GM21360 (cell line): ENCODE measurements around the gene GALNTL6.
"Not testable (repeated sequence)": the region's sequence is repeated elsewhere in the genome, so short reads cannot be mapped to it uniquely, and the experiment has no call there.

ENCODE experiments used
- ATAC-seq: cut with Tn5 transposase; IDR thresholded peaks from one replicate; pipeline ENCODE4 v1.9.1; 2021; ENCODE audit warnings: mild to moderate bottlenecking, moderate library complexity; ENCODE audit not compliant: unreplicated experiment

The GALNTL6 gene

DNA sequence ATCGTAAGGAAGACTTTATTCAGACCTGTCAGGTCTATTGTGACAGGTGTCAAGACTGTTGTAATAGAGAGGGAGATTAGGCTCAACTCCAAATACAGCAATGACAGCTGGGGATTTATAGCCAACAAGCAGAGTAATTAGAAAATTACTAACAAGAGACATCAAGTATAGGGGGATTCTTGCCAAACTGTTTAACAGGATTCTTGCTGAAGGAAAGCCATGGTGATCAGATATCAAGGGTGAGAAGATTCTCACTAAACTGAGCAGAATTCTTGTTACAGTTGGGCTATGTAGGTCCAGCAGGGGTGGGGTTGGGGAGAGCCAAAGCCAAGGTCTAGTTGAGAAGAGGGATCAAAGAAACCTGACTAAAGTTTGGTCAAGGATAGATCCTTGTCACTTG, 894.4 kb downstream of the GALNTL6 start:
- no peak for ATAC-seq

DNA sequence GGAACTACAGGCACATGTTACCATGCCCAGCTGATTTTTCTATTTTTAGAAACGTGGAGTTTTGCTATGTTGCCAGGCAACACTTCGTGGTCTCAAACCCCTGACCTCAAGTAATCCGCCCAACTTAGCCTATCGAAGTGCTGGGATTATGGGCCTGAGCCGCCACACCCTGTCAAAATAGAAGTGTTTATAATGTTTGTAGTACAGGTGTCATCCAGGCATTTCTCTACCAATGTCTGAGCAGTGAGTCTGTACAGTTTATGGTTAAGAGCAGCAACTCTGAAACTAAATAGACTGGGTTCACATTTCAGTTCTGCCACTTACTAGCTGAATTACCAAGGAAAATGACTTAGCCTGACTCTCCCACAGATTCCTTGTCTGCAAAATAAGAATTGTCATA, 895.0 kb downstream of the GALNTL6 start:
- no peak for ATAC-seq

DNA sequence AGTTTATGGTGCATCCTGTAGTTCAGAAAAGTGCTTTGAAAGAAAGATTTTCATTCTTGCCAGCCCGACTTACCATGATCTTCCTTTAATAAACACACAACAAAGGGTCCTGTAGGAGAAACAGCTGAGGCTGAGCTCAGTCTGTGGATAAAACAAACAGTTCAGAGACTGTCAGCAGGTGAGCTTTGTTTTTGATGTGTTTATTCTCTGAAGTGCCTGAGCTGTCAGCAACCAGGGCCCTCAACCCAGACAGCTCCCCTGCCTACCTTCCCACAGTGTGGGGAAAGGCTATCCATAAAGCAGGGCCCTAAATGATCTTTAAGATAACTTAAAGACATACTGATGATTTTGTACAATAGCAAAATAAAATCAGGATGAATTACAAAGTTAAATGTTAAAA, 896.2 kb downstream of the GALNTL6 start:
- ATAC-seq, result no peak

DNA sequence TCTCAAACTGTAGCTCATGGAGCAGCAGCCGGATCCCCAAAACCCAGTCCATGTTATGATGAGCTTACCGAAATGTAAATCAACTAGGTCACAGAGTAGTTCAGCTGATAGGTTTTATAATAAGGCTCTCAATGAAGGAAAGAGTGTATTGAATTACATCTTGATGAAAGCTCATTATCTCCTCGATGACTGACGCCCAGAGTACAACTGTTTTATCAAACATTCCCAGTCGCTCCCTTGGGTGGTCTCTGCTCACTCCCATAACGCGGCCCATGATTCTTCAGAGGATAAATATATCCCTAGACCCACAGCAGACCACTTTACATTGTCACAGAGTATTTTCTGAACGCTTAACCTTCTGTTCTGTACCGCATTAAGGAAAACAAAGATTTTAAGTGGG, 903.1 kb downstream of the GALNTL6 start:
- ATAC-seq, result no peak

DNA sequence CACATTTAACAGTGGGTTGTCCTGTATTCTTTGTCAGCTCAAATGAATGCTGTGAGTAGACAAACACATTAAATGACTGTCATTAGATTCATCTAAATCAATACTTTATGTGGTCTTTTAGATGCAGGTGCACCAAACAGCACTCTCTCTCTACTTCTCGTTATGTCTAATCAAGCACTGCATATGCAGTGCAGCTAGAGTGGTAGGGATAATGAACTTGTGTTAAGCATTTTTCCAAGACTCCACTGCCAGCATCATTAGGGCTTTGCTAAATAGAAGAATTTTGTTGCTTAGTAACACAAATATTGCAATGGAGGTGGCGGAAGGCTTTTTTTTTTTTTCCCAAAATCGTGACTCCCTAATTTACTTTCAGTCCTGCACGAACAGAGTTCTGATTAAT, 908.5 kb downstream of the GALNTL6 start:
- ATAC-seq, result no peak

DNA sequence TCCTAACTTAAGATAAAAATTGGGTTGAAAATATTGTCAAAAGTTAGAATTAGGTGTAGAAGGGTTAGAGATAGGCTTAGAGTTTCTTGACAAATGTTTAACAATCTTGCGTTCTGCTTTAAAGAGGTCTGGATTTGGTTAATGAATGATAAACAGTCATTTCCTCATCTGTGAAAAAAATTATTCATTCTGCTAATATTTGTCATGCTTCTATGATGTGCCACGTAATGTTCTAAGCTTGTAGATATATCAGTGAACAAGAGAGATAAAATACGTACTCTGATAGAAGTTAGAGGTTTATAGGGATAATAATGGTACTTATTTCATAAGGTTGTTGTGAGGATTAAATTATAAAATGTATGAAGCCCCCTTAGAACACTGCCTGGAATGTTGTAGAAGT, 912.4 kb downstream of the GALNTL6 start:
- ATAC-seq, result no peak

DNA sequence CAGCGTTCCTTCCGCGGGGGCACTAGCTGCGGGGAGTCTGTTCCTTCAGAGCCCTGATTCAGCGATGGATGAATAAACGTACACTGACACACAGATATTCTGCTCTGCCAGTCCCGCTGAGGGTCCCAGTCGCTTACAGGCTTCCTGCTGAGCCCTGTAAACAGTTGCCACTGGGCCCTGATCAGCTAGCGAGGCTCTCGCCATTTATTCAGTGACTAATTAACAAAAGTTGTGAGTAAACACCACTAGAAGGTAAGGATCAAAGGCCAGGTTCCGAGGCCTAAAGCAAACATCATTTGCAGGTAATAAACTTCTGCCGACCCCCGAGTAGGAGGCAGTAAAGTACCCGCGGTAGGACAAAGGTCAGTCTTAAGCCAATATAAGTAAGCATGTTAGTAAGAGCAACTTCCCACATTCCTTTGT, 912.8 kb downstream of the GALNTL6 start:
- no peak for ATAC-seq

DNA sequence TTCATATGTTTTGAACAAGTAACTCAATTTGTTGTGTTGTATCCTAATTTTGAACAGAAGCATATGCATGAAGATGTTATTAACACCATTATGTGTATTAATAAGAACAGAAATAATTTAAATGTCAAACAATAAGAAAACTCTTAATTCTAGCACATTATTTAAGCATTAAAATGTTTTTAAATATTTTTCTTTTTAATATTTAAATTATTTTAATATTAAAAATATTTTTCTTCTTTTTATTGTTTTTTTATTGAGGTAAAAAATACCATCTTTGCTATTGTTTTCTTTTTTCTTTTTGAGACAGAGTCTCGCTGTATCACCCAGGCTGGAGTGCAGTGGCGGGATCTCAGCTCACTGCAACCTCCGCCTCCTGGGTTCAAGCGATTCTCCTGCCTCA, 914.4 kb downstream of the GALNTL6 start:
- no peak for ATAC-seq

DNA sequence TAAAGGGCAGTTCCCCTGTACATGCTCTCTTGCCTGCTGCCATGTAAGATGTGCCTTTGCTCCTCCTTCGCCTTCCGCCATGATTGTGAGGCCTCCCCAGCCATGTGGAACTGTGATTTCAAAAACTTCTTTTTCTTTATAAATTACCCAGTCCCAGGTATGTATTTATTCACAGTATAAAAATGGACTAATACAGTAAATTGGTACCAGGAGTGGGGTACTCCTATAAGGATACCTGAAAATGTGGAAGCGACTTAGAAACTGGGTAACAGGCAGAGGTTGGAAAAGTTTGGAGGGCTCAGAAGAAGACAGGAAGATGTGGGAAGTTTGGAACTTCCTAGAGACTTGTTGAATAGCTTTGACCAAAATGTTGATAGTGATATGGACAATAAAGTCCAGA, 920.4 kb downstream of the GALNTL6 start:
- not testable (repeated sequence) for ATAC-seq

DNA sequence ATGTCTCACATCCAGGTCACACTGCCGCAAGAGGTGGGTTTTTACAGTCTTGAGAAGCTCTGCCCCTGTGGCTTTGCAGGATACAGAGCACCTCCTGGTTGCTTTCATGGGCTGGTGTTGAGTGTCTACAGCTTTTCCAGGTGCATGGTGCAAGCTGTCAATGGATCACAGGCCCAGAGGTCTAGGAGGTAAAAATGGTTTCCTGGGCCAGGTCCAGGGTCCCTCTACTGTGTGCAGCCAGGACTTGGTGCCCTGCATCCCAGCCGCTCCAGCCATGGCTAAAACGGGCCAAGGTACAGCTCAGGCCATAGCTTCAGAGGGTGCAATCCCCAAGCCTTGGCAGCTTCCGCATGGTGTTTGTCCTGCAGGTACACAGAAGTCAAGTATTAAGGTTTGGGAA, 921.4 kb downstream of the GALNTL6 start:
- ATAC-seq, result no peak

DNA sequence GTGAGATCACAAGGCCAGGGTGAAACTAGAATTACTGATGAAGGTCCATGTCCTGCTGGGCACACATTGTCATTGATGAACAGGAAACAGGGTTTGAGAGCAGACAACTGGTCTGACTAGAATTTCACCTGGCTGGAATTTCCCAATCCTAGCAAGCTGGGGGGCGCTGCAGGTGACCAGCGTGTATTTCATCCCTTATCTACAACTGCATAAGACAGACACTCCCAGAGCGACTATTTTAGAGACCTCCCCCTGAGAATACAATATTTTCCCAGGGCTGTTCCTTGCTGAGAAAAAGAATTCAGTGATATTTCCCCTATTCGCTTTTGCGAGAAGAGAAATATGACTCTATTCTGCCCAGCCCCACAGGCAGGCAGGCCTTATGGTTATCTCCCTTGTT, 922.8 kb downstream of the GALNTL6 start:
- no peak for ATAC-seq

DNA sequence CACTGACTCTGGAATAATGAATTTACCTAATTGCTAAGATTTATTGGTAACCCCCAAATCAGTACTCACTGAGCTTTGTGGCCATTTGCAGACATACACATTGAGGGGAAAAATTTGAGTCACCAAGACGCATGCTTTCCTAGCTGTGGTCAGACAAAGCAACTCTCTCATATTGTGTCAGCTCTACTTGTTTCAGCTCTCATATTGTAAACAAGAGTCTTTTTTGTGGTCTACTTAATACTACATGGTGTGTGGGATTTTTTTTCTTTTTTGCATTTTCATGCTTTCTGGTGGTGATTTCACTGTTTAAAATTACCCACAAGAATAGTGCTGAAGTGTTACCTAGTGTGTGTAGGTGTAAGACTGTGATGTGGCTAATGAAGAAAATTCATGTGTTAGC, 927.2 kb downstream of the GALNTL6 start:
- peak; percentile 98 for ATAC-seq

DNA sequence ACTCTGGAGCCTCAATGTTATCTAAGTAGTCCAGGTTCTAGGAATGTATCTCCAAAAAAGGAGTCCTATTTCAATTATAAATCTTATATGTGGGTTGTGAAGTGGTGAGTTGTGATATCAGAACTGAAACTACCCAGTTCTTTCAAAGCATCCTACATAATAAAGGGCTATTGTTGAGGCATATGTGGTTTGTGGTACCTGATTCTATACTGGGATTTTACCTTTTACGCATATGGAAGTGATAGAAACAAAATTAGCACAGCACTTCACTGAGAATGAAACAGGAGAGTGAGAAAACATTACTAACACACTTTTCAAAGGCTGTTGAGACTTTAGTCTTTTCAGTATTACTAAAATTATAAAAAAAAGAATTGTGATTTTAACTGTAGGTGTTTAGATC, 937.7 kb downstream of the GALNTL6 start:
- ATAC-seq, result peak; percentile 98

DNA sequence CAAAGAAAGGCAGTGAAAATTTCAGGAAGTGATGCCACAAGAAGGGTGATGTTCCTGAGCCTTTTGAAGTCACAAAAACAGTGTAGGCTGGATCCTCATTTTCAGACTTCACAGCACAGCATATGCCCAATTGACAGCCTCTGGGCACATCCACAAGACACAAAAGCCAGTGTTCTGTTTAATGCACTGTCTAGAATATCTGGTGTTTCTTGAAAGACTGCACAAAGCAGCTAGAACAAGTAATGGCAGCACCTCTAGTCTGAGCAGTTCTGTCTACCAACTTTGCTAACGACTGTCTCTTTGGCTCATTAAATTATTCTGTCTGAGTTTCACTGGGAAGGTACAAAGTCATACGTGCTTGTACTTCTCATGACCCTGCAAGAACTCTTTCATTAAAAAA, 938.3 kb downstream of the GALNTL6 start:
- peak; percentile 15 for ATAC-seq

DNA sequence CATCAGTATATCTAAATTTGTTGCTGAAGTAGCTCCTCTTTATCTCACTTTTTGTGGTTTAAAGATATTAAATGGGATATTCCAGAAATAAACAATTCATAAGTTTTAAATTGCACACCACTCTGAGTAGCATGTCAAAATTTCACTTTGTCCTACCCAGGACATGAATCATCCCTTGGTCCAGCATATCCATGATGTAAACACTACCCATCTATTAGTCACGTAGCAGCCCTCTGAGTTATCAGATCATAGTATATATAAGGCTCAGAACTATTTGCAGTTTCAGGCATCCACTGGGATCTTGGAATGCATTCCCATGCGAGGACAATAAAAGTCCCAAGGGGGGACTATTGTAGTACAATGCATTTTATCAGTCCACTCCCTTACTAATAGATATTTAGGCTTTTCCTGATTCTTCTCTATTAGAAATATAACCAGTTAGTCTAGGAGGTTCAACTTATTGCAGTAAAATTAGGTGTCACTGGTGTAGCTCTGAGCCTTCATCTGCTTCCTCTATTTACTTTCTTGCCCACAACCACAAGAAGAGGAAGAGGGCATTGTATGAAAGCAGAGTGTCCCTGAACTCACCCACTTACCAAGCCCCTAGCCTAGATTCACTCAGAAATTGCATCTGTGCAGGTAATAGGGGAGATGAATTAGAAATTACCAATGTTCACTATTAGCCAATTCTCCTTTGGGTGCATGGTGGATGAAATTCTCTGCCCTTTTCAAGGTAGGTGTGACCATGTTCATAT, 945.6 kb downstream of the GALNTL6 start:
- ATAC-seq, result no peak

DNA sequence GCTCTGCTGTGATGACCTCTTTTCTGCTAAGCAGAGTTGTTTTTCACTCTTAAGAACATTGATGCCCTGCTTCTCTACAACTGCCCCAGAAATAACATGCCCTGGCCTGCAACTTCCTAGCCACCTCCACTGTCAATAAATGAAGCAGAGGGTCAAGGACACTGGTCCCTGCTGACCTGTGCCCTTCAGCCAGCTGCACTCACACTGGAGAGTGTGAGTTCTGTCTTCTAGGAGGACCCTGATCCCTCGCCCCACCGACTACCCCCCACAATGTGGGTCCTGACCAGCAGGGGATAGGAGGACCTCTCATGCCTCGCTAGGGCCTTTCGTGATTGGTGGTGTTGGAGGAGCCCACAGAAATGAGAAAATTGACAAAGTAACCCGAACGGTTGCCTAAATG, 947.3 kb downstream of the GALNTL6 start:
- no peak for ATAC-seq

DNA sequence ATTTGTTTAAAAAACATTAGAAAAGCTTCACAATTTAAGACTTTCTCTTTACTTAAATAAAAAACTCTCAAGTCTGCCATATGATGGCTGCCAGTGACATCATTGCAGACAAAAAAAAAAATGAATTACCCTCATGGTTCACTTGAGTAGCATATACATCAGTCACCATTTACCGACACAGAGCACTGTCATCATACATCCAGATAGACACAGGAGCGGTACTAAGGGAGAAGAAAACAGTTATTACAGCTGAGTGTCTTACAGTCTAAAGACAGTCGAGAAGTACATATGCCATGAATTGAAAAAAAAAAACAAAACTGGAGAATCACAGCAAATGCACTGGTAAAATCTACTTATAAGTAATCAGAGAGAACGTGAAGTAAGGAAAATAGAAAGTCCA, 949.7 kb downstream of the GALNTL6 start:
- no peak for ATAC-seq

DNA sequence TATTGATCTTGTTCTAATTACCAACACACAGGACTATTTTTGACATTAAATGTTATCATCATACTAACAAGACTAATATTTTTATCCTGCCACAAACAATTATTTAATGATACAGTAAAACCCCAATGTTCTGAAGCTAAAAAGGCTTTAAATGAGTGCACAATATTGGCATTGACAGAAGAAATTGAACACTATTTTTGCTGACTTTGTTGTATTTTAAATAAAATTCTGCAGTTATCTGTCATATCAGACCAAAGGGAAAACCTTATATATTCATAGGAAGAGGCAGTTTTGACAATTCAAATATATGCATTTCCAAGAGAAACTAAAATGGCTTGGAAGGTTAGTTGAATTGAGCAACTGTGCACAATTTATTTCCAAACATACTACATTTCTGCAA, 957.6 kb downstream of the GALNTL6 start:
- no peak for ATAC-seq

DNA sequence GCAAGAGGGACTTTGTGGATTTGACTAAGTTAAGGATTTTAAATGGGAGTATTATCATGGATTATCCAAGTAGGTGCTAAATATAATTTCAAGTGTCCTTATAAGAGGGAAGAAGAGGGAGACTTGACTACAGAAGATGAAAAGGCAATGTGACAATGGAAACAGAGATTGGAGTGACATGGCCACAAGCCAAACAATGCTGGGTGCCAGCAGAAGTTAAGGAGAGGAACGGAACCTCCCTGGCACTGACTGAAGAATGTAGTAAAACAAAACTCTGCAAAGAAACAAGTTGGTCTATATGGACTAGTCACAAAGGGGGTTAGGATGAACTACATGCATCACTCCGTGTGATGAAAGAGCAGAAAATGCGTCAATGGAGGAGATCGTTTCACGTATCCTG, 959.6 kb downstream of the GALNTL6 start:
- ATAC-seq, result no peak

DNA sequence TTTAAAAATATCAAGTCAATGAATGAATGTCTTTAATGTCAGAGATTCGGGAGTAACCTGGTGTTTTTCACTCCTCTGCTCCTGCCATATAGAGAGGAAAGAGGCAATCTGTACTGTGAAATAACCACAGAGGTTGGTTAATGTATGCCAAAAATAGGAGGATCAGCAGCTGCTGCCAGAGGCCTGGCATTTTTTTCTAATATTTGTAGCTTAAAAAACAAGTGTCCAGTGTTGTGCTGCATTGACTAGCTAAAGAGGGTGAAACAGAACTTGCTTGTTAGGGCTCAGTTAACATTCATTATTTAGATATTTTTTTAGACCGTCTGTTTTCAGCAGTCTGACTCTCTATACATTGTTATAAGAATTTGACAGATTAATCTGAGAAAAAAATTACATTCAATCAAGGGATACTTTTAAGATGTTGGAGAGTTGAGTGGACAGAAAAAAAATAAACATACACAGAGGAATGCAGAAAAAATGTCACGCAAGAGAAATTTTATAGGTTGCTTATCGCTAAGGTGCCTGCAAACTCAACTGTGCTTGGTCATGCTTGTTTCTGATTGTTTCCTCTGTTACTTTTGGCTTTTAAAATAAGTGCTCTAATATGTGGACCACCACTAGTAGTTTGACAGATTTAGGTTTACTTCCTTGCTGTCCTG, 963.1 kb downstream of the GALNTL6 start:
- no peak for ATAC-seq

DNA sequence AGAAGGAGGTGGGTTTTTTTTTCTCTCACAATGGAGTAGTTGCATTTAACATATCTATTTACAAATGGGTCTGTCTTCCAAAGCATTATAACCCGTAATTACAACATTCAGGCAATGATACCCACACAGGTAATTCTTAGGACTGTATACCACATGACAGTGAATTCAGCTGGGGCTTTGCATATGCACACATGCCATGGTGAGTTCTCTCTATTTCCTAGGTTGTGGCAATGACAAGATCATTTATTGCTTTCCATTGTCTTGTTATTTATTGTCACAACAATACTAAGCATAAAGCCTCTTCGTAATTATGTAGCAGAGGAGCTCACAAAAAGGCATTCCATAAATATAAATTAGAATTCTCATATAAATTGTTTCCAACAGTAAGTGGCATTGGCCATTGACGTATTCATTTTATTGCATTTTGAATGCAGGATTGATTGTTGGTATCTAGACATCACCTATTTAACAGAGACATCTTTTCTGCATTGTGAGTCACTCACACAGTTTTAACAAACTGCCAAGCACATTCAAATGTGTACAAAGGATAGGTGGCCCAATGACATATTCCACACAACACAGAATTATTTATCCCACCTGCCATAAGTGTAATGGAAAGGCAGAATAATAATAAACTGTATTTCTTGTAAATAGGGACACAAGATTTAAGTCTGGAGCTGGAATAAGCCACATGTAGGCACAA, 964.7 kb downstream of the GALNTL6 start:
- ATAC-seq, result no peak

DNA sequence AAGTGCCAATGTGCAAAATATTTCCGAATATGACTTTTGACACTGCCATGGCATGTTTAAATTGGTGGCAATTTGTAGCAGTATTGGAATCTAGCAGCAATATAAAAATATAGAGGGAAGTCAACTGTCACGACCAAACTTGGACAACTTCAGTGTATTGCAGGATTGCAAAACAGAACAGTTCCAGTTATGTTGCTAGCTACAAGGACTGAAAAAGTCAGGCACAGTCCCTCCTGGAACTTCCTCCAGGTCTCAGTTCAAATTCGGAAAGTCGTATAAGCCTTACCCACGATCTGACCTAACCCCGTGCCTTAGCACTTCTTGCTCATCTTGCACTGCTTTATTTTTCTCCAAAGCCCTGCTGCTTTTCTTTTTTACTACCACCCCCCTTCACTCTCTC, 965.4 kb downstream of the GALNTL6 start:
- no peak for ATAC-seq
